HG03469 (cell line): ENCODE measurements around the gene MSRB3.
"Not testable (repeated sequence)": the region's sequence is repeated elsewhere in the genome, so short reads cannot be mapped to it uniquely, and the experiment has no call there.

Experiments used
- ATAC-seq: cut with Tn5 transposase; IDR thresholded peaks from one replicate; pipeline ENCODE4 v1.9.1; 2021; ENCODE audit warnings: mild to moderate bottlenecking, moderate library complexity, moderate number of reproducible peaks; ENCODE audit not compliant: unreplicated experiment

MSRB3 gene

GRCh38 chr12:65449400-65449799, 170.9 kb downstream of the MSRB3 start:
- no peak for ATAC-seq

DNA sequence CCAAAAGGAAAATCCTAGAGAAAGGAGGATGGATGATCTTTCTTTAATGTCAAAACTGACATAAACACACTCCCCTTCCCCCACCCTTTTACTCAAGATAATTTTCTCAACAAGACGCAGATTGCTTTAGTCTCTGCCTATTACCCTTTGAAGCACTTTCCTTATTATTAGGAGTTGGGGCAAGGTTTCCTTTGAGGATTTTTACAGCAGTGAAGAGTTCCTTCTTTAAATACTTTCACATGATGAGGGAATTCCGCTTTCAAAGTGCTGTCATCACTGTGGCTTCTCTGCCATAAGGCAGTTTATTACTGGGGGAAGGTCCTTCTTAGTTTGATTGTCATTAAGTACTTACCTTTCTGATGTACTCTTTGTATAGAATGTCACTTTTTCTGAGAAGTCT, 172.1 kb downstream of the MSRB3 start:
- no peak for ATAC-seq

- ATAC-seq = no peak
Measured at GRCh38 chr12:65454115-65454787, 175.8 kb downstream of the MSRB3 start.

GRCh38 chr12:65457341-65457740, 178.9 kb downstream of the MSRB3 start:
- ATAC-seq = not testable (repeated sequence)

GRCh38 chr12:65458718-65459117, 180.2 kb downstream of the MSRB3 start:
- ATAC-seq = no peak

GRCh38 chr12:65459545-65459944, 181.1 kb downstream of the MSRB3 start:
- no peak for ATAC-seq

GRCh38 chr12:65460063-65460462, 181.6 kb downstream of the MSRB3 start:
- ATAC-seq = no peak

DNA sequence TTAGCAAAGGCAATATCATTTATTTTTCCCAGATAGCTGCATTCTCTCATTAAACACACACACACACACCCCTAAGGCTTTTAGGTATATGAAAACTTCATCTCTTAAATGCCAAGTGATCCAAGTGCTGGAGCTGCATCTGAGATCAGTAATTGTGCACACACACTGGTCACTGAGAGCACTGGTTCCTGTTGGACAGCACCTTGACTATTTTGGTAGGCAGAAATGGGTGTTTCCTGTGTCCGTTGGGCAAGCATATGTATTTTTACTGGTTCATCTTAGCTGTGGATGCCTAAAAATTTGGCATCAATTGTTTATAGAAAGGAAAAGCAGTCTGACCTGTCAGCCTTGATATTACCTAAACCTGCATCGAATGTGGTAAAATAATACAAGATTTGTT, 182.5 kb downstream of the MSRB3 start:
- no peak for ATAC-seq

DNA sequence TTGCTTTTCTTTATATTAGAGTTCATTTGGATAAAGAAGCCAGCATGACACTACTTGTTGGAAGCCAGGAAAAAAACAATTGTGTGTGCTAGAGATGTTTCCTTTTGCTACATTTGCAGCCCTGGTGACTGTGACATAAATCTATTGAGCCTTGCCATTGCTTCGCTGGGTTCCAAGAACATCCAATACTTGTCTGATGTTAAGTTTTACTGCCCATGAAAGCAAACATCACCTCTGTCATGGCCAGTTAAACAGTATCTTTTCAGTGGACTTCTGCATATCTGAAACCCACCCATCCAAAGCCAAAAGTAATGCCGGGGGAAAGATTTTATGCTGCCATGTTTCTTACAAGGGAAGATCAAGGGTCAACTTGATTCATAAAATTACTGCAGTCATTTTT, 184.0 kb downstream of the MSRB3 start:
- no peak for ATAC-seq

DNA sequence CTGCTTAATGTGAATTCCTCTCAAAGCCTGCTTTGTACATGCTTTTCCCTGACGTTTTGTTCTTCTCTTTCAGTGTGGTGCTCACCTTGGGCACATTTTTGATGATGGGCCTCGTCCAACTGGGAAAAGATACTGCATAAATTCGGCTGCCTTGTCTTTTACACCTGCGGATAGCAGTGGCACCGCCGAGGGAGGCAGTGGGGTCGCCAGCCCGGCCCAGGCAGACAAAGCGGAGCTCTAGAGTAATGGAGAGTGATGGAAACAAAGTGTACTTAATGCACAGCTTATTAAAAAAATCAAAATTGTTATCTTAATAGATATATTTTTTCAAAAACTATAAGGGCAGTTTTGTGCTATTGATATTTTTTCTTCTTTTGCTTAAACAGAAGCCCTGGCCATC, 184.6 kb downstream of the MSRB3 start:
- ATAC-seq = no peak

DNA sequence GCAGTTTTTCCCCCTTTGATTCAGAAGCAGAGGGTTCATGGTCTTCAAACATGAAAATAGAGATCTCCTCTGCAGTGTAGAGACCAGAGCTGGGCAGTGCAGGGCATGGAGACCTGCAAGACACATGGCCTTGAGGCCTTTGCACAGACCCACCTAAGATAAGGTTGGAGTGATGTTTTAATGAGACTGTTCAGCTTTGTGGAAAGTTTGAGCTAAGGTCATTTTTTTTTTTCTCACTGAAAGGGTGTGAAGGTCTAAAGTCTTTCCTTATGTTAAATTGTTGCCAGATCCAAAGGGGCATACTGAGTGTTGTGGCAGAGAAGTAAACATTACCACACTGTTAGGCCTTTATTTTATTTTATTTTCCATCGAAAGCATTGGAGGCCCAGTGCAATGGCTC, 185.1 kb downstream of the MSRB3 start:
- ATAC-seq = no peak

GRCh38 chr12:65464930-65465329, 186.4 kb downstream of the MSRB3 start:
- ATAC-seq = no peak

GRCh38 chr12:65465766-65466547, 187.5 kb downstream of the MSRB3 start:
- no peak for ATAC-seq

DNA sequence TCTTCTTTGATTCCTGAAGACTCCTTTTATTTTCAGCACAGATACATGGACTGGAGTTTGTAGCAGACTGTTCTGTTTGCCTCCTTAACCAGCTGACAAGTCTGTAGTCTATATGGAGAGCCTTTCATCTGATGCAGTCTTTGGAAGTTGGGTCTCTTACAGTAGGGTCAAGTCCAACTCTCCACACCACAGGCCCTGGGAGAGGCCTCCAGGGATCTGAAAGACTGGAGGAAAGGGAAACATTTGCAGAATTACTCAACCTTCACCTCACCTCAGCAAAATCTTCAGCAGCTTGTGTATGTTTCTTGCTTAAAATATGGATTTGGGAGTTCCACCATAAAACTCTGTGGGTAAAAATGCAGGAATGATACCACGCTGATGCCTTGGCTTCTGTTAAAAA, 188.4 kb downstream of the MSRB3 start:
- no peak for ATAC-seq

DNA sequence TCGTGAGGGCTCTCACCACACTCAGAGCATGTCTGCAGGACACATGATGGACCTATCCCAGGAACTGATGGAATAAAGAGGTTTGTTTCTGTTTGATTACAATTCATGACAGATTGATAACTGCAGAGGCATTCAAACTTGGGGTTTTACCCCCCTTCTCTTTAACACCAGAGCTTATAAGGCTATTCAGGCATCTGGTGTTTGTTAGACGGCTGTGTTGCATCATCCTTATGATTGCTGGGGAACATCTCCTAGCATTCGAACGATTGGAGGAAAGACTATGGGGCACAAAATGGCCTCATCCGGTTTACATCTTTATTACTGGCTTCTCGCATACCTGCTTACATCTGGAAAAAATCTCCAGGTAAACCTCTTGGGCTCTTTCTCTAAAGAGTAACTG, 191.8 kb downstream of the MSRB3 start:
- no peak for ATAC-seq

- ATAC-seq = no peak
Measured at GRCh38 chr12:65472079-65472478, 193.6 kb downstream of the MSRB3 start.

DNA sequence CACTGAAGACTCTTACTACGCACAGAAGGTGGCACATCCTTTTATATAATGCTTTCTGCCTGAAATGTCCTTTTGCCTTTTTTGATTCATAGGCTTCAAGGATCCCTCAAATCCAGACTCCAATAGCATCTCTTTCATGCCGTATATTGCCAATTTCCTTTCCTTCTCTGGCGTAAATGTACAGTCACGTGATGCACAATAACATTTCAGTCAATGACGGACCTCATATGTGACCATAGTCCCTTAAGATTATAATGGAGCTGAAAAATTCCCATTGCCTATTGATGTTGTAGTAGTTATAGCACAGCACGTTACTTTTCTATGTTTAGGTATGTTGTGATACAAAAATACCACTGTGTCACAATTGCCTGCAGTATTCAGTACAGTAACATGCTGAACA, 196.3 kb downstream of the MSRB3 start:
- ATAC-seq = no peak

DNA sequence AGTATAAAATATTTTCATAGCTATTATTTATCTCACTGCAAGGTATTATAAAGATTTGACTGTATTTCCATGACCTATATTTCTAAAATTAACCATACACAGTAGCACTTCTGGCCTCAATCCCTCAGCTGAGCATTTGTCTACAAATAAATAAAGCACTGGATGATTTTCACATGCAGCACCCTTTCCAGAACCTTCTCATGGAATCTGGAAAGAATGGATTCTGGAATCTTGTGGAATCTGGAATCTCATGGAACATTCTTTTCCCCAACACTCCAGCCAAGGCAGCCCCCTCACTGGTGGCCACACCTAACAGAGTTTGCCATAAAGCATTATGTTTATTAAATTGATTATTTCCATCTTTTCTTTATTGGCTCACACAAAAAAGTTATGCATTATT, 199.2 kb downstream of the MSRB3 start:
- ATAC-seq = no peak

DNA sequence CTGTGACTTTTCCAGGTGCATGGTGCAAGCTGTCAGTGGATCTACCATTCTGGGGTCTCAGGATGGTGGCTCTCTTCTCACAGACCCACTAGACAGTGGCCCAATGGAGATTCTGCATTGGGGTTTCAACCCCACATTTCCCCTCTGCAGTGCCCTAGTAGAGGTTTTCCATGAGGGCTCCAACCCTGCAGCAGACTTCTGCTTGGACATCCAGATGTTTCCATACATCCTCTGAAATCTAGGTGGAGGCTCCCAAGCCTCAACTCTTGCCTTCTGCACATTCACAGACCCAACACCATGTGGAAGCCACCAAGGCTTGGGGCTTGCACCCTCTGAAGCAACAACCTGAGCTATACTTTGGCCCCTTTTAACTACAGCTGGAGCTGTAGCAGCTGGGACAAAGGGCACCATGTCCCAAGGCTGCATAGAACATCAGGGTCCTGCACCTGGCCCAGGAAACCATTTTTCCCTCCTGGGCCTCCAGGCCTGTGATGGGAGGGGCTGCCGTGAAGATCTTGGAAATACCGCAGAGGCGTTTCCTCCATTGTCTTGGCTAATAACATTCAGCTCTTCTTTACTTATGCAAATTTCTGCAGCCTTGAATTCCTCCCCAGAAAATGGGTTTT, 205.5 kb downstream of the MSRB3 start:
- ATAC-seq = not testable (repeated sequence)

DNA sequence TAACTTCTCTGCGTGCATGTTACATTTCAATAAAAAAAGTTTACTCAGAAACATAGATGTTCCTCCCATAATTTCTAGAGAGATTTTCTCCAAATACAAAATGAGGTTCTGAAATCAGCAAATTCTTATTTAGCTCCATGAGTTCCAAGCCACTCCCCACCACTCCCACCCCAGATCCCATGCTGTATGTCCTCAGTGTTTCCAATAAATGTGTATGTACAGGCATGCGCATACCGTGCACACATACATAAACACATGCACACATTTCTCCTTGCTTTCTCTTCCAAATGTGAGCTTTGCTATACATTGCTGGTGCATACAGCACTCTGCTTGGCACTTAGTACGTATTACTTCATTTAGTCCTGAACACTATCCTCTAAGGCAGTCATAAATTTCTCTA, 209.7 kb downstream of the MSRB3 start:
- no peak for ATAC-seq

DNA sequence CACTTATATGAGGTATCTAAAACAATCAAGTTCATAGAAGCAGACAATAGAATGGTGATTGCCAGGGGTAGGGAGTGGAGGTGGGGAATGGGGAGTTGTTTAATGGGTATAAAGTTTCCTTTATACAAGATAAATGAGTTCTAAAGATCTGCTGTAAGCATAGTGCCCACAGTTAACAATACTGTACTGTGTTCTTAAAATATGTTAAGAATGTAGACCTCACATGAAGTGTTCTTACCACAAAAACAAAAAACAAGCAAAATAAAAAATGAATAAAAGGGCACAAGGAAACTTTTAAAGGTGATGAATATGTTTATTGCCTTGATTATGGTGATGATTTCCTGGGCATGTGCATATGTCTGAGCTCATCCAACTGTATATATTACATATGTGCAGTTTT, 211.8 kb downstream of the MSRB3 start:
- no peak for ATAC-seq
